ENCODE measurements around the gene NEBL. TPM values are rescaled to one million over a fixed set of nuclear protein-coding genes. Genes with fewer than 3 reads are reported as not detected.

Gene NEBL
- total and polyA plus RNA-seq, 4 donors = 19.4 to 74.7 (median 50.1) TPM

DNA sequence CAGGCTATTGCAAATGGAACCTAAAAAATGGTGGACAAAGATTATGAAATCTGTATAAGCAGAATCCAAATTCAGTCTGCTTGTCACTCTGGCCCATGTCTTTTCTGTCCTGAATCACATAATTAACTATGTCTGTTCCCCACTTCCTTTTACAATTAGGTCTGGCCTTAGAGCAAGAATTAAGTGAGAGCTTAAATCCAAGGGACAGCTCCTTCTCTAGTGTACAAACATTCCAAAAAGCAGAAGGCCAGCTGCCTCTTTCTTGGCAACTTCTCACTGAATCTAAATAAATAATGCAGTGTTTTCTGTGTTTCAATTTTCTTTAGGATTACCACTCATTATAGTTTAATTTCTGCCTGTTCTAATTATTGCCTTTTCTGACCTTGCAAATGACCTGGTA is 39.3 kb upstream of the NEBL start:
- Histone ChIP-seq H3K27me3 (ENCODE audit: control insufficient read depth in 3 of 3, insufficient read depth in 3 of 3, low read length in 2 of 3) (no peaks in the 10 kb centered on the region), H3K9ac (ENCODE audit: insufficient read depth in 1 of 2, low read length in 2 of 2) (no peak overlapping the region), H3K36me3 (ENCODE audit: control insufficient read depth in 4 of 4, insufficient read depth in 4 of 4, low read length in 4 of 4) (no peaks in the 10 kb centered on the region), H3K9me3 (ENCODE audit: control insufficient read depth in 4 of 4, insufficient read depth in 3 of 4, low read length in 3 of 4) (peaks cover 0 to 3% (median 0%) of the 10 kb centered on the region in 4 donors), H3K4me3 (no peak overlapping the region), H3K4me1 (ENCODE audit: control insufficient read depth in 5 of 5, insufficient read depth in 5 of 5, low read length in 5 of 5) (peaks cover 0 to 32% (median 0%) of the 10 kb centered on the region in 5 donors), H3K27ac (ENCODE audit: low read depth in 1 of 2, low read length in 1 of 2) (no peak overlapping the region)
- DNase-seq (peak; percentile 74 to 98 (median 98)), ATAC-seq (ENCODE audit: insufficient read depth, low FRiP score) (no peak)
- TF ChIP-seq, protein P1, sequence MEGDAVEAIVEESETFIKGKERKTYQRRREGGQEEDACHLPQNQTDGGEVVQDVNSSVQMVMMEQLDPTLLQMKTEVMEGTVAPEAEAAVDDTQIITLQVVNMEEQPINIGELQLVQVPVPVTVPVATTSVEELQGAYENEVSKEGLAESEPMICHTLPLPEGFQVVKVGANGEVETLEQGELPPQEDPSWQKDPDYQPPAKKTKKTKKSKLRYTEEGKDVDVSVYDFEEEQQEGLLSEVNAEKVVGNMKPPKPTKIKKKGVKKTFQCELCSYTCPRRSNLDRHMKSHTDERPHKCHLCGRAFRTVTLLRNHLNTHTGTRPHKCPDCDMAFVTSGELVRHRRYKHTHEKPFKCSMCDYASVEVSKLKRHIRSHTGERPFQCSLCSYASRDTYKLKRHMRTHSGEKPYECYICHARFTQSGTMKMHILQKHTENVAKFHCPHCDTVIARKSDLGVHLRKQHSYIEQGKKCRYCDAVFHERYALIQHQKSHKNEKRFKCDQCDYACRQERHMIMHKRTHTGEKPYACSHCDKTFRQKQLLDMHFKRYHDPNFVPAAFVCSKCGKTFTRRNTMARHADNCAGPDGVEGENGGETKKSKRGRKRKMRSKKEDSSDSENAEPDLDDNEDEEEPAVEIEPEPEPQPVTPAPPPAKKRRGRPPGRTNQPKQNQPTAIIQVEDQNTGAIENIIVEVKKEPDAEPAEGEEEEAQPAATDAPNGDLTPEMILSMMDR (IDR thresholded peaks at IDR 0.05; ENCODE audit: control extremely low read depth, extremely low read depth) = no peak

DNA sequence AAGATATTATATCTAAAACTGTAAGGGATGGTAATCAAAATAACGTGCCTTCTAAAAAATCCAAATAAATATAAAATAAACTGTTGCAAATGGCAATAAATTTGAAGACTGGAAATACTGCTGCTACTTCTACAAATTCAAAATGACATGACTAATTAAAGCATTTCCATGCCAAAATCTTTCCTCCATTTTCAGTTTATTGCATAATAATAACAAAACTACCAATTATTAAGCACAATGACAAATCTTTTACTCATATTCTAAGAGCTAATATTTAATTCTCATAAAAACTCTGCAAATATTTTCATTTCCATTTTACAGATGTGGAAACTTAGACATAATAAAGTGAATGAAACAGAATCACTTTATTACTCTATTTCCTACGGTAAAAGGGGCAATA is 38.8 kb upstream of the NEBL start:
- H3K9me3 ChIP-seq (ENCODE audit: control insufficient read depth in 4 of 4, insufficient read depth in 3 of 4, low read length in 3 of 4) = peaks cover 0 to 3% (median 0%) of the 10 kb centered on the region in 4 donors
- no peak for ATAC-seq (ENCODE audit: insufficient read depth, low FRiP score)
- H3K4me1 ChIP-seq (ENCODE audit: control insufficient read depth in 5 of 5, insufficient read depth in 5 of 5, low read length in 5 of 5) = peaks cover 0 to 37% (median under 1%) of the 10 kb centered on the region in 5 donors
- H3K36me3 ChIP-seq (ENCODE audit: control insufficient read depth in 4 of 4, insufficient read depth in 4 of 4, low read length in 4 of 4) = no peaks in the 10 kb centered on the region
- 76 to 84% methylated on average over 2 of the region's 2 CpGs for WGBS, 2 donors
- no peaks in the 10 kb centered on the region for H3K27me3 ChIP-seq (ENCODE audit: control insufficient read depth in 3 of 3, insufficient read depth in 3 of 3, low read length in 2 of 3)
- no peak overlapping the region for H3K4me3 ChIP-seq
- peak in 1 of 3 donors; percentile 77 for DNase-seq
- H3K27ac ChIP-seq (ENCODE audit: low read depth in 1 of 2, low read length in 1 of 2) = no peak overlapping the region
- TF ChIP-seq, protein P1 (IDR thresholded peaks at IDR 0.05; ENCODE audit: control extremely low read depth, extremely low read depth) = no peak
- H3K9ac ChIP-seq (ENCODE audit: insufficient read depth in 1 of 2, low read length in 2 of 2) = no peak overlapping the region

DNA sequence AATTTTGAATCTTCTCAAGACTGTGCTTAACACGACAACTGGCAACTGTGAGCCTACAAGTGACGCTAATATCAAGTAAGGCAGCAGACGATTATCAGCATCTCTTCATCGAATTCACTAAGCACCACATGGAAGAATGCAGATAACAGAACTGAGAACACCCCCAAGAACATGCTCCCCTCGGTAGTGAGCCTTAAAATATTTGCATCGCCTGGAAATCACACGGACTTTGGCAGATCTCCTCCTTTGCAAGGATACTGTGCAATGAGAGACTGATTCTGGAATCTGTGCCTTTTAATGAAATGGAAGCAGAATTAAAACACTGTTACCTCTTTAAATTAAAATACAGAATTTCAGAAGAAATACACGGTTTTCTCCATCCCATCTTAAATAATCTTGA is 38.2 kb upstream of the NEBL start:
- Histone ChIP-seq H3K27ac (ENCODE audit: low read depth in 1 of 2, low read length in 1 of 2) (no peak overlapping the region), H3K4me3 (no peak overlapping the region), H3K9me3 (ENCODE audit: control insufficient read depth in 4 of 4, insufficient read depth in 3 of 4, low read length in 3 of 4) (peaks cover 0 to 3% (median 0%) of the 10 kb centered on the region in 4 donors), H3K9ac (ENCODE audit: insufficient read depth in 1 of 2, low read length in 2 of 2) (no peak overlapping the region), H3K27me3 (ENCODE audit: control insufficient read depth in 3 of 3, insufficient read depth in 3 of 3, low read length in 2 of 3) (no peaks in the 10 kb centered on the region), H3K36me3 (ENCODE audit: control insufficient read depth in 4 of 4, insufficient read depth in 4 of 4, low read length in 4 of 4) (no peaks in the 10 kb centered on the region), H3K4me1 (ENCODE audit: control insufficient read depth in 5 of 5, insufficient read depth in 5 of 5, low read length in 5 of 5) (peaks cover 0 to 43% (median 7%) of the 10 kb centered on the region in 5 donors)
- WGBS, 2 donors = 82 to 90% methylated on average over 8 of the region's 8 CpGs
- no peak for ATAC-seq (ENCODE audit: insufficient read depth, low FRiP score)
- TF ChIP-seq, protein P1 (IDR thresholded peaks at IDR 0.05; ENCODE audit: control extremely low read depth, extremely low read depth) = no peak
- DNase-seq = peak in 2 of 3 donors; percentile 55 to 58

DNA sequence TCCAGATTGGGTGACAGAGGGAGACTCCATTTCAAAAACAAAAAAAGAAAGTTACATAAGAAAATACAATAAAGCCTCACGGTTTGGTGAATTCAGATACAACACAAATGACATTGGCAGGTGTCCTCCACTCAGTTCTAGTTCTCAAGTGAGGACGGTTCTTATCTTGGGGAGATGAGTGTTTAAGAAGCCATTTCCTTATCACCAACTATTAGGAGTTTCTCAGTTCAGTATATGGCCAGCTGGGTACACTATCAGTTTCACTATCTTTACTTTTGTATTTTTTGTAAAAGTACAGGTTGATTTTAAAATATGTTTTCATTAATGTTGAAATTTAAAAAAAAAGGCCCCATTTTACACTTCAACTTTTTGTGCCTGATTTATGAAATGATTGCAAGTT is 36.6 kb upstream of the NEBL start:
- Histone ChIP-seq H3K4me1 (ENCODE audit: control insufficient read depth in 5 of 5, insufficient read depth in 5 of 5, low read length in 5 of 5) (peaks cover 0 to 45% (median 7%) of the 10 kb centered on the region in 5 donors), H3K9me3 (ENCODE audit: control insufficient read depth in 4 of 4, insufficient read depth in 3 of 4, low read length in 3 of 4) (peaks cover 0 to 3% (median 0%) of the 10 kb centered on the region in 4 donors), H3K27me3 (ENCODE audit: control insufficient read depth in 3 of 3, insufficient read depth in 3 of 3, low read length in 2 of 3) (no peaks in the 10 kb centered on the region), H3K9ac (ENCODE audit: insufficient read depth in 1 of 2, low read length in 2 of 2) (no peak overlapping the region), H3K27ac (ENCODE audit: low read depth in 1 of 2, low read length in 1 of 2) (no peak overlapping the region), H3K36me3 (ENCODE audit: control insufficient read depth in 4 of 4, insufficient read depth in 4 of 4, low read length in 4 of 4) (no peaks in the 10 kb centered on the region), H3K4me3 (no peak overlapping the region)
- ATAC-seq (ENCODE audit: insufficient read depth, low FRiP score) = no peak
- no peak for DNase-seq
- TF ChIP-seq, protein P1 (IDR thresholded peaks at IDR 0.05; ENCODE audit: control extremely low read depth, extremely low read depth) = no peak
- WGBS, 2 donors = 52 to 72% methylated on average over 2 of the region's 2 CpGs
